Esophagus muscularis mucosa (tissue), 4 donors: Measurements from ENCODE around the gene CAGE1.
A peak's percentile ranks its signal among the peaks of the same experiment; 100 is the strongest.
"Not testable (repeated sequence)": the region's sequence is repeated elsewhere in the genome, so short reads cannot be mapped to it uniquely, and the experiment has no call there.

Source experiments
- CTCF ChIP-seq, 3 experiments: fragments of 200-600 bp in 2 of 3; fragments of 450-650 bp in 1 of 3; sonication (generic) in 2 of 3; IDR thresholded peaks; one replicate each; pipeline ENCODE4 v1.5.1; 2017 to 2019; ENCODE audit warnings: antibody characterized with exemption in 3 of 3, mild to moderate bottlenecking in 2 of 3, moderate library complexity in 1 of 3
- EP300 ChIP-seq: sonication (generic); formaldehyde crosslinking; IDR thresholded peaks from one replicate; pipeline ENCODE4 v1.6.1; 2017; ENCODE audit warnings: antibody characterized with exemption
- POLR2A ChIP-seq: fragments of 450-650 bp; IDR thresholded peaks from one replicate; pipeline ENCODE4 v1.6.1; 2017; ENCODE audit warnings: antibody characterized with exemption, moderate library complexity, mild to moderate bottlenecking, low read depth

GRCh38 chr6:7339007-7339732, 50.4 kb downstream of the CAGE1 start:
- not testable (repeated sequence) for TF ChIP-seq POLR2A, EP300
- peak in 1 of 3 experiments; percentile 16 for TF ChIP-seq CTCF (IDR thresholded peaks at IDR 0.05)
